ENCODE data around the gene RGS7. TPM values are rescaled to one million over a fixed set of nuclear protein-coding genes. Genes with fewer than 3 reads are reported as not detected.

Gene RGS7
- total RNA-seq, 1 experiment from 2014 or later = 1.5 TPM

- H4K5ac ChIP-seq (ENCODE audit: insufficient read length, low read depth, low read length) = no peak overlapping the region
- no peak overlapping the region for H2BK5ac ChIP-seq (ENCODE audit: insufficient read length, low read length)
- no peak overlapping the region for H2AFZ ChIP-seq (ENCODE audit: low read length)
- Mint-ChIP-seq H3K4me1 (no peaks in the 10 kb centered on the region), H3K36me3 (ENCODE audit: insufficient read depth in 1 of 3, low read depth in 3 of 3) (no peaks in the 10 kb centered on the region), H3K9me3 (peaks cover 0 to 2% of the 10 kb centered on the region in 2 experiments; a peak in 4 of 5 replicates), H3K27ac (no peak overlapping the region), H3K27me3 (ENCODE audit: low read depth) (no peaks in the 10 kb centered on the region), H3K4me3 (no peak overlapping the region)
- H3K79me2 ChIP-seq (ENCODE audit: insufficient read depth, low read length) = no peaks in the 10 kb centered on the region; the same call in 1 of the 2 replicates
- no peaks in the 10 kb centered on the region for H4K20me1 ChIP-seq (ENCODE audit: control insufficient read depth, insufficient read depth, insufficient read length)
- no peak overlapping the region for H2AK5ac ChIP-seq (ENCODE audit: insufficient read length, low read length)
- WGBS (ENCODE audit: extremely low coverage, insufficient read length, low lambda C conversion rate) = no CpG with 5 or more reads among the region's 9 CpGs
- no peak overlapping the region for H3K4me2 ChIP-seq (ENCODE audit: insufficient read depth, insufficient read length, low read length)
- H4K8ac ChIP-seq (replicated peaks; ENCODE audit: insufficient read length, low read depth, low read length) = no peak overlapping the region
- no peak overlapping the region for H2BK20ac ChIP-seq (ENCODE audit: low read depth, low read length, poor library complexity, severe bottlenecking)
- no peak overlapping the region for H3K4ac ChIP-seq (ENCODE audit: low read depth, low read length)
- H3T11ph ChIP-seq (ENCODE audit: low read length) = no peak overlapping the region
- H3K18ac ChIP-seq (ENCODE audit: insufficient read length, low read depth, low read length) = no peak overlapping the region
- H2BK12ac ChIP-seq (ENCODE audit: insufficient read length, low read depth, low read length) = no peak overlapping the region
- H3K27me3 ChIP-seq (ENCODE audit: insufficient read depth, low read length) = no peaks in the 10 kb centered on the region
- no peaks in the 10 kb centered on the region for H3K4me1 ChIP-seq (ENCODE audit: insufficient read depth, low read length)
- H3K27ac ChIP-seq (ENCODE audit: insufficient read length, low read depth, low read length) = no peak overlapping the region
- H3K79me1 ChIP-seq (ENCODE audit: insufficient read depth, low read depth, low read length, poor library complexity, severe bottlenecking) = no peaks in the 10 kb centered on the region
- H3K9ac ChIP-seq (ENCODE audit: extremely low read depth, insufficient read length, low read length) = no peak overlapping the region
- H3K23ac ChIP-seq (ENCODE audit: insufficient read length, low read depth, low read length) = no peak overlapping the region
- no peak overlapping the region for H2BK15ac ChIP-seq (ENCODE audit: low read depth, low read length)
- H3K9me3 ChIP-seq (ENCODE audit: control insufficient read depth, low read depth, low read length) = no peaks in the 10 kb centered on the region
- no peak overlapping the region; the same call in 1 of the 2 replicates for H3K14ac ChIP-seq (ENCODE audit: insufficient read depth, low read length)
- H3K23me2 ChIP-seq (ENCODE audit: insufficient read length, low read depth, low read length, poor library complexity, severe bottlenecking) = no peaks in the 10 kb centered on the region
- no peak overlapping the region for H3K56ac ChIP-seq (ENCODE audit: insufficient read length, low read depth, low read length)
- H4K91ac ChIP-seq (ENCODE audit: insufficient read length, low read depth, low read length) = no peak overlapping the region
- DNase-seq = no peak
- H2BK120ac ChIP-seq (ENCODE audit: low read depth, low read length, poor library complexity, severe bottlenecking) = no peak overlapping the region
- no peak for TF ChIP-seq CTCF (conservative IDR thresholded peaks at IDR 0.05)
Observed at GRCh38 chr1:240947438-240948224, 409.4 kb downstream of the RGS7 start.
